Measurements from ENCODE around the gene CLASRP. TPM values are rescaled to one million over a fixed set of nuclear protein-coding genes. Genes with fewer than 3 reads are reported as not detected.

CLASRP gene
- total and polyA plus RNA-seq, 2 of the 8 experiments (the other 6 are each of a cell fraction or from before 2014, with no cell fraction given), result 22.3 to 71.7 TPM

GRCh38 chr19:45099467-45100191, 60.8 kb downstream of the CLASRP start:
- TF ChIP-seq POU5F1 (IDR thresholded peaks at IDR 0.05; ENCODE audit: low read depth, low read length) (no peak), SIN3A (conservative IDR thresholded peaks at IDR 0.05 in 1 of 2, IDR thresholded peaks at IDR 0.05 in 1 of 2; ENCODE audit: low read depth in 1 of 2, low read length in 2 of 2) (peak; percentile 33 to 34; a peak in 1 of 4 replicates)
- no peak overlapping the region; a peak in 1 of 4 replicates for H3K4me2 ChIP-seq (ENCODE audit: insufficient read depth in 1 of 2, low read depth in 2 of 2, low read length in 2 of 2)
- peaks cover 73 to 83% of the 10 kb centered on the region in 2 experiments for H4K20me1 ChIP-seq (replicated peaks in 1 of 2; ENCODE audit: control insufficient read depth in 1 of 2, insufficient read depth in 2 of 2, low read length in 2 of 2)

More at GRCh38 chr19:45099467-45100191, 60.8 kb downstream of the CLASRP start:
- DNase-seq (ENCODE audit: low read depth in 1 of 2, low spot score in 2 of 2) (no peak), FAIRE-seq (no peak)
- Histone ChIP-seq H3K4ac (replicated peaks; ENCODE audit: insufficient read length, low read depth, low read length) (no peak overlapping the region), H3K23ac (ENCODE audit: insufficient read length) (no peak overlapping the region), H2AFZ (ENCODE audit: low read length) (no peak overlapping the region), H3K14ac (ENCODE audit: insufficient read length) (no peak overlapping the region), H3K27me3 (replicated peaks in 1 of 4; ENCODE audit: control insufficient read depth in 3 of 4, extremely low read depth in 1 of 4, insufficient read depth in 3 of 4, low read length in 3 of 4) (no peaks in the 10 kb centered on the region), H3K79me1 (ENCODE audit: low read depth, low read length) (peaks cover 70% of the 10 kb centered on the region), H3K27ac (ENCODE audit: low read depth, low read length) (no peak overlapping the region), H2BK5ac (ENCODE audit: low read depth, low read length) (no peak overlapping the region), H3K23me2 (ENCODE audit: low read depth, low read length) (no peaks in the 10 kb centered on the region), H2BK15ac (ENCODE audit: low read length) (no peak overlapping the region), H2AK5ac (ENCODE audit: low read depth, low read length) (no peak overlapping the region), H3K18ac (ENCODE audit: extremely low read depth, low read length) (no peak overlapping the region), H3K4me3 (ENCODE audit: extremely low read depth in 1 of 4, insufficient read depth in 2 of 4, low read depth in 3 of 4, low read length in 4 of 4) (no peak overlapping the region), H4K8ac (ENCODE audit: extremely low read depth, insufficient read depth, low read length) (peak overlapping the region; percentile 28; the same call in 1 of the 2 replicates), H3K36me3 (ENCODE audit: control insufficient read depth in 2 of 4, insufficient read depth in 4 of 4, low read length in 3 of 4) (no peaks in the 10 kb centered on the region; a peak in 2 of 8 replicates), H3K79me2 (ENCODE audit: control insufficient read depth in 1 of 2, insufficient read depth in 2 of 2, low read length in 2 of 2) (peaks cover 27 to 100% of the 10 kb centered on the region in 2 experiments; a peak in 3 of 4 replicates), H3K9me3 (ENCODE audit: insufficient read depth in 2 of 2, low read depth in 1 of 2, low read length in 1 of 2) (no peaks in the 10 kb centered on the region), H3K9ac (replicated peaks in 1 of 4; ENCODE audit: extremely low read depth in 1 of 4, low read depth in 3 of 4, low read length in 3 of 4) (peak overlapping the region in 1 of 4 experiments; percentile 46; a peak in 2 of 7 replicates), H2BK20ac (ENCODE audit: low read length) (no peak overlapping the region), H3K4me1 (replicated peaks in 1 of 4; ENCODE audit: control insufficient read depth in 3 of 4, insufficient read depth in 4 of 4, low read length in 3 of 4) (peaks cover 0 to 36% (median 18%) of the 10 kb centered on the region in 4 experiments; a peak in 6 of 7 replicates), H3K56ac (replicated peaks; ENCODE audit: insufficient read length, low read depth, low read length) (no peak overlapping the region), H4K5ac (ENCODE audit: insufficient read length, low read depth, low read length) (no peak overlapping the region), H4K91ac (replicated peaks; ENCODE audit: insufficient read length, low read length) (no peak overlapping the region), H2BK120ac (replicated peaks; ENCODE audit: low read depth, low read length) (no peak overlapping the region), H2BK12ac (ENCODE audit: low read depth, low read length) (no peak overlapping the region)
- 84% methylated on average over 25 of the region's 25 CpGs; no CpG with 5 or more reads in 1 of the 2 experiments for WGBS, 2 experiments (ENCODE audit: extremely low coverage in 1 of 2, insufficient coverage in 1 of 2, insufficient read length in 1 of 2, insufficient replicate concordance in 2 of 2, low coverage in 1 of 2, low lambda C conversion rate in 2 of 2, missing lambda C conversion rate in 1 of 2)
- ChIA-PET POLR2A (ENCODE audit: partially characterized antibody) (interaction anchor here (1.2 to 8.4 kb wide), 8 partner anchors 8 to 47 kb away, joined by 3 to 70 read pairs (median 5); partner anchors contain the start of genes GEMIN7, PPP1R37 and ZNF296), CTCF (ENCODE audit: partially characterized antibody) (interaction anchor here (1.1 to 8.3 kb wide), 5 partner anchors 10 to 50 kb away, joined by 3 to 57 read pairs (median 3); no protein-coding TSS in a partner anchor)

All from H1 (cell line).